GM18867 (cell line): Measurements from ENCODE around the gene EHF.

Source experiments
- ATAC-seq: cut with Tn5 transposase; IDR thresholded peaks from one replicate; pipeline ENCODE4 v1.9.1; 2021; ENCODE audit warnings: mild to moderate bottlenecking, moderate library complexity; ENCODE audit not compliant: unreplicated experiment

EHF gene

DNA sequence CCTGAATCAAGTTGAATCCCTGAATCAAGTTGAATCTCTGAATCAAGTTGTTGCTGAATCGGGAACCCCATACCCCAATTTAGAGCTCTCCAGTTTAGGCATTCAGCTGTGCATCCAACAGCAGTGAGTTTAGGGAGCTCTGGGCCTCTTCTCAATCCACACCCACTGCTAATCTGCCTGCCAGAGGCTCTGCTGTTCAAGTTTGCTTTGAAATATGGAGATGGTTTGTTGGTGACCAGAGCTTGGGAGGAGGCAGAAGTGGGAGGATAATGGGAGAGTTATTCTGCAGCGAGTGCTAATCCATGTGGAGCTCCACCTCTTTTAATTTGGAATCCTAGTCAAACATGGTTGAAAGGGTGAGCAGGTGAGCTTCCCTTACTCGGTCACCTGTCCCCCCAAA, 22.4 kb downstream of the EHF start:
- ATAC-seq: no peak

DNA sequence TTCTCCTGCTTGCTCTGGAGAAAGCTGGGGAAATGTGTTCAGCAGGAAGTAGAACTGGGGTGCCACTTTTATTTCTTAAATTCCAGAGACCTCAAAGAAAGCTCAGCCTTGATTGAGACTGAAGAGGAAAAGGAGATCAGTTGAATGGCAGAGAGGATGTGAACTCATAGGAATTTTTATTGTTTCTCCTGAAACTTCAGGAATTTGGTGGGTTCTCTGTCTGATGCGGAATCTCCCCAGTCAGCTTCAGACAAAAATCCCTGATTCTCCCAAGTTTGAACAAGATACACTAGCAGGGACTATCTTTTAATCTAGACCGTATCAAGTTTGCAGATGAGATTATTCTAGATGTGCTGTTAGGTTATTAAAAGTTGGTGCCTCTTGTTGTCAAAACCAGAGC, 23.0 kb downstream of the EHF start:
- no peak for ATAC-seq

DNA sequence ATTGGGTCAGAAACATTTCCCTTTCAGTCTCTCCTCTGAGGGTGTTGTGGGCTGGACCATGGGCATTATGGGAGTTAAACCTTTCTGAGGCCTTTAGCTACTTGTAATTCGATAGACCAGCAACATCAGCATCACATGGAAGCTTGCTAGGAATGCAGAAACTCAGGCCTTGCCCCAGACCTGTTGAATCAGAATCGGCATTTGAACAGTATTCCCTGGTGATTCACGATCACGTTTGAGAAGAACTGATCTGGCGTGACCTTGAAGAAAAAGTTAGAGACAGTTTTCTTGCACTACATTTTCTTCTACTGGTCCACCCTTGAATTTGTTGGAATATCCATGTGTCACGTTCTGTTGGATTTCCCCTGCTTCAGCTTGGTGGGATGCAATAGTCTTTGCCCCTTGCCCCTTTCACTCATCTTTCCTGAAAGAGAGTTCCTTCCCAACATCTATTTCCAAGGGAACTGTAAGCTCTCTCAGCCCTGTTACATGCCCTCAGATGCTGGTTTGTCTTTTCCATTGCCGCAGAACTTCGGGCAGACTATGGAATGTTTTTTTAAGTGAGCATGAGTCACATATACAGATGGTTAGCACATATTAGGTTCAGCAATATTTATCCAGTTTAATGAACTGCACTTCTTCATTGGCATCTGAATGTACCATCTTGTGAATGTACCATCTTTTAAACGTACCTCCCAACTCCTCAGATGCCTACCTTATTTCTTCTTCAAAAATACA, 23.9 kb downstream of the EHF start:
- ATAC-seq: no peak

DNA sequence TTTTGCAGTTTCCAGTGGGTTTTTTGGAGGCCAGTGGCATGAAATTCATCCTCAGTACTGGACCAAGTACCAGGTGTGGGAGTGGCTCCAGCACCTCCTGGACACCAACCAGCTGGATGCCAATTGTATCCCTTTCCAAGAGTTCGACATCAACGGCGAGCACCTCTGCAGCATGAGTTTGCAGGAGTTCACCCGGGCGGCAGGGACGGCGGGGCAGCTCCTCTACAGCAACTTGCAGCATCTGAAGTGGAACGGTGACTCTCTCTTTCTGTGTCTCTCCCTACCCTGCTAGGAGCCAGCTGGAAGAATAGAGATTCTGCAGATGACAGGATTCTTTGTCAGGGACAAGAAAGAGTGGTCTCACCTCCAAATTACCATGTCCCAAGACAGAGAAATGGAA, 25.5 kb downstream of the EHF start:
- no peak for ATAC-seq

DNA sequence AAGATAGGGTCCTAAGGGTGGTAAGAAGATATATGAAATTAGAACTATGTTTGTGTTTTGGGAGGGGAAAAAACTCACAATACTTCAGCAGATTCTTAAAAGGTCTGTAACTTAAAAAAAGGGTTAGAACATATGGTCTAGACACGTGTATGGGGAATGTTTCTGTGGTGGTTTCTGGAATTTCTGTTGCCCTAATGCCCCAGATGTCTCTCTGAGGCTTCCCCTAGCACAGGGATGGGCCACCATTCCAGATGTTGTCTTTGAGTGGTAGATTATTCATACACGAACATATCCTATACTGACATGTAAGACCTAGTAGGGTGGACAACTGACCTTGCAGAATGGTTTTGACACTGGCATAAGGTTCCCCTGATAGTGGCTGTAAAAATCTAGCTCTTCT, 26.2 kb downstream of the EHF start:
- no peak for ATAC-seq

DNA sequence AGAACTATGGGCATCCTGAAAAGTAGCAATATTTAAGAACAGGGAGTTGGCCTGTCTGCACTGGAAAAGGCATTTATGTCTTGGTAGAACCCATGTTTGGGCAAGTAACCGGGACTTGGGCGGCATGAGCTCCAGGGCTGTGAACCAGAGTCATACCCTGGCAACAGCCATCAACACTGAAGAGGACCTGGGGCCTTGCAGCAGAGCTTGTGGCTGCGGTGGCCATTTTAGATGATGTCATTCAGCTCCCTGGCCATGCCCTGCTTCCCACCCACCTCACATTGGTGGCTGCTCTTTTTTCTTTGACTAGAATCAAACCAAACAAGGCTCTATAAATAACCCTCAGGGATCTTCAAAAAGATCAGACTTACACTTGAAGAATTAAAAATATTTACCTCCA, 26.6 kb downstream of the EHF start:
- no peak for ATAC-seq

DNA sequence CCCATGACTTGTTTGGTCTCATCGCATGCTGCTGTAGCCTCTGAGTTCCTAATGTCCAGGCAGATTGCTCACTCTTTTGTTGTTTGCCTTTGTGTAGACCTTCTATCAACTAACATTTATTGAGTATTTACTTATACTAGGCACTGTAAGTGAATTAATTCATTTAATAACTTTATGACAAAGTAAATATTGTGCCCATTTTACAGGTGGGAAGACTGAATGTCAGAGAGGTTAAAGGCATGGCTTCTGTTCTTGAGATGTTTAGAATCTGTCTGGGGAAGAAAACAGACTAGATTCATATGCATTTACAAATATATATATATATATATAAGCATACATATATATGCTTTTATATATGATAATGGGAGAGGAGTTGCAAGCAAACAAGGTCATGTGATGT, 27.1 kb downstream of the EHF start:
- no peak for ATAC-seq

DNA sequence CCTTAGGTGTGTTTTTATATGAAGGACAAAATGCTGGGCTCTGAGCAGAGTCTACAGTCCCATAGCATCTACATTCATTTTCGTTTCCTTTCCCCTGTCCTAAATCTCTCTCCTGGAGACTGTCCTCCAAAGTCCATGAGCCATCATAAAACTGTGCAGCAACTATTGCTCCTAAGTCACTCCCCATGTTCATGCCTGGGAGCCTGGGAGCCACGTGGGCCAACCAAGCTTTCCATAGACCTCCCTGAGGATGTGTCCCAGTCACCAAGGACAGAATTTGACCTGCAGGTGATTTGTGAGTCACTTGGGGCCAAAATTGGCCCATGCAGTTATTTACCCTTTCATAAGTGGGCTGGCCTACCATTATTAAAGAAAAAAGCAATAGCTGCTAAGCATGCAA, 28.7 kb downstream of the EHF start:
- ATAC-seq: no peak

DNA sequence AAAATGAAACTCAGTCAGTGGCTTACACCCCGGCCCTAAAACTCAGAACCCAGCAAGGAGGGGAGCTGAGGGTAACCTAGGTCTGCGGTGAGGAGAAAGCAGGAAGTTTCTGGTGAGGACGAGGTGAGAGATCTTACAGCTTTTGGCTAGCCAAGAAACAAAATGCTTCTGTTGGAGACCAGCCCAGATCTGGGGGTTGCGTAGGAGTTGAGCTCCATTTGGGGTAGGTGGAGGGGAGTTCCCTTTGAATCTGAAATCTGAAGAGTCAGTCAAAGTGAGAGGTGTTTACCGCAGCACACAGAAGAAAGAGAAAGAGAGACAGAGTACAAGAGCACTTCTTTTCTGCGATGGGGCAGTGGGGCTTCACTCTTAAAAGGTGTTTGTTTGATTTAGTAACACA, 29.6 kb downstream of the EHF start:
- ATAC-seq: peak; percentile 92

DNA sequence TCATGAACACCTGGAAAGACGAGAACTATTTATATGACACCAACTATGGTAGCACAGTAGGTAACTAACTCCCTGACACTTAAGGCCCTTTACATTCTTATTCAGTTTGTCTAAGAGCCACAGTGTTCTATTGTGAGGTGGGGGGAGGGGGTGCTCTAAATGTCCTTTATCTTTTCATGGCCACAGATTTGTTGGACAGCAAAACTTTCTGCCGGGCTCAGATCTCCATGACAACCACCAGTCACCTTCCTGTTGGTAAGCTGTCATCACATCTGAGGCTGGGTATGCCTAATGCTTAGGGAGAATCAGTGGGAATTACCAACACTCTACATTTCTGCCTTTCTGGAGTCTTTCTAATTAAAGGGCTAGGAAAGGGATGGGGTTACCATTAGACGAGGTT, 30.7 kb downstream of the EHF start:
- ATAC-seq: no peak

DNA sequence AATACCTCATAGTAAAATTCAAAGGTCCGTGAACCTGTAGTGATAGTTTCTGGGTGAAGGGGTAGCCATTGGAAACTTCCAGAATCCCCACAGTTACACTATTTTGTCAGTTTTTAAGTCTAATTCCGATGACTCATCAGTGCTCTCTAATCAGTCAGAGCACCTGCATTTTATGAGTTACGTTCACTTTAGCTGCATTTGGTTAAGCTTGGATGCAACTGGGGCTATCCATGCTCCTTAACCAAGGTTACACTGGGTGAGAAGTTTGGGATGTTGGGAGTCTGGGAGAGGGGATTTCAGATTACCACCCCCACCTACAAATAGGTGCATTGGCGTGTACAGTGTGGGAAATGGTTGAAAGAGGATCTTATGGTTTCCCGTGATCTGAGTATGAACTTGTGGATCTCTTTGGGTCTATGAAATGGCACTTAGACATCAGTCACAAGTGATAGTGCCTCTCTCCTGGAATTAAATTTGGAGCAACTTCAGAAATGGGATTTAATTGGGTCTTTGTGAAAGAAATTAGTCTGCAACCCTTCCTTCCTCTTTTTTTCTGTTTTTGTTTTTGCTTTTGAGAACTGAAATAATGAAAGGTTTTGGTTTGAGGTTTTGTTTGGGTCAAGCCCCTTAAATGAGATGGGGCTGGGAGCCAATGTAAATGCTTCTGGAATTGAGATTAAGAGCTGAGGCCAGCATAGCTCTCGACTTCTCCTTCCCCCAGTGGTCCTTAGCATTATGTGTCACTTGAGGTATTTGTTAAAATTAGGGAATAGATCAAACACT, 31.5 kb downstream of the EHF start:
- ATAC-seq: no peak

DNA sequence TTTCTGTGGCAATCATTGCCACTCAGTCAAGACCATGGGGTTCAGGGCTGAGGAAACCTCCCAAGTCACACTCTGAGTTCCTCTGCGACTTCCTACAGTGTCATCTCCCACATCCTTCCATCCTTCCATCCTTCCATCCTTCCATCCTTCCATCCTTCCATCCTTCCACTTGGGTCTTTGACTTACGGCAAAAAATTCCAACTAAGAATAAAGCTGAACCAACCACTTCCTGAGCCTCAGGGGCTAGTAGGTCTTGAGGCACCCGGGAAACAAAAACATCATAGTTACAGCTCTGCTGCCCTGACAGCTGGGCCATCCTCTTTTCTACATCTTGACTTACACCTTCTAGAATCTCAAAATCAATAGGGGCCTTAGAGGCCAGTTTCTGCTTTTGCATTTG, 32.1 kb downstream of the EHF start:
- no peak for ATAC-seq

DNA sequence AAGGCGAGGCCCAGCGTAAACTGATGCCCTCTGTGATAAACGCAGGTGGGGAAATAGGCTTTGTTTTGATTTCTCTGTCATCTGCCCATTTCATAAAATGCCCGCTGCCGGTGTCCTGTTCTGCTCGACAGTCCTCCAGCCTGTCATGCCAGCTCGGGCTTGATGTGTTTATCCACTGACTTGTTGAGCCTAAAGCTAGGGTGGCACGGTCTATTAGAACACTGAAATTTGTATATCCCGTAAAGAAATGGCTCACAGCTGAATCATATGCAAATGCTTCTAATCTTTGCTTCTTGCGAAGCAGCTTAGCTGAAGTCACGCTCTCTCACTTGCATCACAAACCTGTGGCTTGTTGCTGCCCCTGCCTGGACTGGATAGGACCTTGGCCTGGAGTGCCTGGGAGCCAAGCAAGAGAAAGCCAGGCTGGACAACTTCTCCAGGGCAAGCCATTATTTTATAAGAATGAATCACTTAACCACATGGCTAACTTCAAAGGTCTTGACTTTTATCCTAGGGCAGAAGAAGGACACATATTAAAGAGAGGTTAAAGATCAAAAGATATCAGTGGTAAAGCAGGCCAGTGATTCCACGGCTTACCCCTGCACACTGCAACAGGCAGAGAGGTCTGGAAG, 33.1 kb downstream of the EHF start:
- no peak for ATAC-seq

DNA sequence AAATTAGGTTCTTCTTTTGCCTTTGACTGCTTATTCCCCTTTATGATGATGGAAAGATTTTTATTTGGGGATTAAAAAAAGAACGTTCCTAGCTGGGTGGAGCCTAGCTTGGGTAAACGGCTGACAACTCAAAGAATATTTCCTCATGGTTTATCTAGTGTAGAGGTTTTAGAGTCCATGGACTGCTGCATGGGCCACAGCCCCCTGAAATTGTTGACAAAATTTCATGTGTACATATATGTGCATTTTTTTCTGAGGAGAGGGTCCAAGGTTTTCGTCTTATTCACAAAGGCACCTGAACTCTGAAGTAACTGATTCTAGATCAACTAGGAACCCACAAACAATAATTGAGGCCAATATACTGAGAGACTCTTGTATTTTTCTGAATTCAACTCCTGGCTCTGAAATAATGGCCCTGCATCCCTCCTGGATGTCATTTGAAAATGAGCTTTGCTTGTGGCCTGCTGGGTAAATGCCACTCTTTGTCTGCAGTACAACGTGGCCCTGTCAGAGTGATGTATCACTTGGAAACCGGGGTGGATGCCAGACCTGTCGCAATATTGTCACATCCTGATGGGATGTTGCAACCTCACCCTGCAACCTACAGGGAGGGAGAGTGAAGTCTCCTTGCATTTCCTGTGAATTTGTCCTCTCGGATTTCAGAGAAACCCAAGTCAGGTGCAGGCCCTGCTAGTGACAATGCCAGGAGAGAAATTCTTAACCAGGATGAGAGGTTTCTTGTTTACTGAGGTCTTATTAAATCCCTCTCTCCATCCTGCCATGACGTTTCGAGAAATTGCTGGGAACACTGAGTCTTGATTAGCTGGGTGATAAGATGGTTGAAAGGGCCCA, 33.8 kb downstream of the EHF start:
- no peak for ATAC-seq

DNA sequence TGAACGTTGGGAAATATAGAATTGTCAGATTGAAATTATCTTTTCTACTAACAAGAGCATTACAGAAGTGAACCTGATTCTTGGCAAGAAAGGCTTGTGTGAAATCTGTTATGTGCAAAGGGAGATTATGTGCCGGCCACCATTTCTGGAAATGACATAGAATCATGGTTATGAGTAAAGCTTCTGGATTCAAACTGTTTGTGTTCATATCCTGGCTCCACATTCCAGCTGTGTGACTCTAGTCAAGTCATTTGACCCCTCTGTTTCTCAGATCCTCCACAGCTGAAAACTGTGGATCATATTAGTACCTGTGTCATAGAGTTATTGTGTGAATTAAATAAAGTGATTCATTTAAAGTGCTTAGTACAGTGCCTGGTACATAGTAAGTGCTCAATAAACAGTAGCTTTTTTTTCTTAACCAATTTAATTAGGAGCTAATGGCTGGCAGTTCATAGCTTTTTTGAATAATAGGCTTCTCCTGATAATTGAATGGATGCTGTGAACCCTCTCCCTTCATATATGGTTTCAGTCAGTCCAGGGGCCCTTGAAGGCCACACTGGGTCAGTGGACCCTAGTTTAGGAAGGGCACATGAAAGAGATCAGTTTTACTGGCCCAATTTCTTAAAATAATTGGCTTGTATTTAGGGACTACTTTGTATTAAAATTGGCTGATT, 34.6 kb downstream of the EHF start:
- ATAC-seq: no peak

DNA sequence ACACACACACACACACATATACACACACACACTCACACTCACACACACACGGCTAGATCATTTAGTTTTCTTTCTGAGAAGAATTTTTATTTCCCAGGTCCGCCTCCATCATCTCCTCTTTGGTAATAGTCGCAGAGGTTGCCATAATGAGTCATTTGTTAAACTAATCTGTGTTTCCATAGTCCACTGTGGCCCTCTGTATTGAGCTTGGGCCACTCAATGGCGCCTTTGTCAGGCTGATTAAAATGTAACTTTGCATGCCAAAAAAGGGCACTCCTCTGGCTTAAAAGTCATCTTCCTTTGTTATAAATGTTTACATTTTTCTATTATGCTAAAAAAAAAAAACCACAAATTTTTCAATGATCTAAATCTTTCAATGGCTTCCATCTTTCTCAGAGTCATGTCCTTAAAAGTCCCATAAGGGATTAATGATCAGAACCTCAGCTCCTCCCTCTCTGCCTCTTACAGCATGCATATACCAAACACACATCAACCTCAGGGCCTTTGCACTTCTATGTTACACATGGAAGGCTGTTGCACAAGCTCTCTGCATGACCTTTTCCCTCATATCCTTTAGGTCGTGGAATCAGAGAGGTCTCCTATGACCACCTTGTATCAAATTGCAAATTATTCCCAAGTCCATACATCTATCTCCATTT, 35.3 kb downstream of the EHF start:
- ATAC-seq: no peak

DNA sequence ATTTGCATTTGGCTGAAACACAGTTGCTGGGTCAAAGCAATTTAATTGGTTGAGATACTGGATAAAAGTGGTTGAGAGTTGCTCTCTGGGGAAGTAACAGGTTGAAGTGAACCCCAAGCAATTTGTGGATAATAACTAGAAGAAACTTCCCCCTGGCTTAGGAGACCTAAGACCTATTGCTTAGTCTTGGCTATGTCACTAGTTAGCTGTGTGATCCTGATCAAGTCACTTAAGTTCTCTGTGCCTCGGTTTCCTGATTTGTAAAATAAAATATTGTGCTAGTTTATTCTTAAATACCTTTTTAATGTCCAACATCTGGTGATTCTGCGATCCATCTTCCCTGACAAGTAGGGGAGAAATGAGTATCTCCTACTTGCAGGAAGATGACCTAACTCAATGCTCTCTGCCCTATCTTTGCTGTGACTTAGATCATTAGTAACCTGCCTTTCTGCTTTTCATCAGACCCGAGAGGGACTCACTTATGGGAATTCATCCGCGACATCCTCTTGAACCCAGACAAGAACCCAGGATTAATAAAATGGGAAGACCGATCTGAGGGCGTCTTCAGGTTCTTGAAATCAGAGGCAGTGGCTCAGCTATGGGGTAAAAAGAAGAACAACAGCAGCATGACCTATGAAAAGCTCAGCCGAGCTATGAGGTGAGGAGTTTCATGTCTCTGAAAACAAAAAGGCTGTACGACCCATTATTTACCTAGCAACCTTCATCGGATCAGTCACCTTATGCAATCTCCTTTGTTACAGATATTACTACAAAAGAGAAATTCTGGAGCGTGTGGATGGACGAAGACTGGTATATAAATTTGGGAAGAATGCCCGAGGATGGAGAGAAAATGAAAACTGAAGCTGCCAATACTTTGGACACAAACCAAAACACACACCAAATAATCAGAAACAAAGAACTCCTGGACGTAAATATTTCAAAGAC, 37.5 kb downstream of the EHF start:
- no peak for ATAC-seq

DNA sequence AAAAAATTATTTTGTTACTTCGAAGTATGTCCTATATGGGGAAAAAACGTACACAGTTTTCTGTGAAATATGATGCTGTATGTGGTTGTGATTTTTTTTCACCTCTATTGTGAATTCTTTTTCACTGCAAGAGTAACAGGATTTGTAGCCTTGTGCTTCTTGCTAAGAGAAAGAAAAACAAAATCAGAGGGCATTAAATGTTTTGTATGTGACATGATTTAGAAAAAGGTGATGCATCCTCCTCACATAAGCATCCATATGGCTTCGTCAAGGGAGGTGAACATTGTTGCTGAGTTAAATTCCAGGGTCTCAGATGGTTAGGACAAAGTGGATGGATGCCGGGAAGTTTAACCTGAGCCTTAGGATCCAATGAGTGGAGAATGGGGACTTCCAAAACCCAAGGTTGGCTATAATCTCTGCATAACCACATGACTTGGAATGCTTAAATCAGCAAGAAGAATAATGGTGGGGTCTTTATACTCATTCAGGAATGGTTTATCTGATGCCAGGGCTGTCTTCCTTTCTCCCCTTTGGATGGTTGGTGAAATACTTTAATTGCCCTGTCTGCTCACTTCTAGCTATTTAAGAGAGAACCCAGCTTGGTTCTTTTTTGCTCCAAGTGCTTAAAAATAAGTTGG, 38.3 kb downstream of the EHF start:
- ATAC-seq: no peak
